T-helper 22 cell (primary cell): Measurements from ENCODE around the gene AGPAT3.

Experiments
- DNase-seq: peaks from one replicate; pipeline ENCODE4 v3.0.0-alpha.2; 2020; ENCODE audit warnings: low read depth

AGPAT3 gene

GRCh38 chr21:43997766-43998742 lies 133.0 kb downstream of the AGPAT3 start:
- DNase-seq: no peak

- no peak for DNase-seq
These were observed 135.3 kb downstream of the AGPAT3 start for GRCh38 chr21:44000360-44000759.

GRCh38 chr21:44002511-44002910 lies 137.5 kb downstream of the AGPAT3 start:
- no peak for DNase-seq

- no peak for DNase-seq
These were observed 138.4 kb downstream of the AGPAT3 start for GRCh38 chr21:44003307-44003966.

- no peak for DNase-seq
These were observed 140.0 kb downstream of the AGPAT3 start for GRCh38 chr21:44005071-44005470.

GRCh38 chr21:44005593-44005992 lies 140.6 kb downstream of the AGPAT3 start:
- no peak for DNase-seq

DNA sequence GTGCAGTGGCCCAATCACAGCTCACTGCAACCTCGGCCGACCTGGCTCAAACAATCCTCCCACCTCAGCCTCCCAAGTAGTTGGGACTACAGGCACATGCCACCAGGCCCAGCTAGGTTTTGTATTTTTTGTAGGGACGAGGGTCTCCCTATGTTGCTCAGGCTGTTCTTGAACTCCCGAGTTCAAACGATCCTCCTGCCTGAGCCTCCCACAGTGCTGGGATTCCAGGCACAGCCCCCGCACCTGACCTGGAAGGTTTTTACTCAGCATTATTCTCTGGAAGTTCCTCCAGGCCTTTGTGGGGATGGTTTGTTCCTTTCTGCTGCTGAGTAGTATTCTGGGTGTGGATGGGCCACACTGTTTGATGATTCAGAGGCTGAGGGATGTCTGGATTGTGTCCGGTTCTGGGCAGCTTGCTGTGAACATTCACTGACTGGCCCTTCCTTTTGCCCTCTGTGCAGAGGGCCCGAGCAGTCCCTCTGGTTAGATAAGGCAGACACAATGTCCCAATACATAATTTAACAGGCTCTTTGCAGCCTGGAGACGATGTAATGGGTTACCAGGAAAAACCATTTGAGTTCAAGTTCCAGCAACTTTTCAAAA lies 141.1 kb downstream of the AGPAT3 start:
- DNase-seq: no peak

- DNase-seq: no peak
These were observed 141.6 kb downstream of the AGPAT3 start for GRCh38 chr21:44006656-44007055.

GRCh38 chr21:44010429-44010828 lies 145.4 kb downstream of the AGPAT3 start:
- DNase-seq: no peak

DNA sequence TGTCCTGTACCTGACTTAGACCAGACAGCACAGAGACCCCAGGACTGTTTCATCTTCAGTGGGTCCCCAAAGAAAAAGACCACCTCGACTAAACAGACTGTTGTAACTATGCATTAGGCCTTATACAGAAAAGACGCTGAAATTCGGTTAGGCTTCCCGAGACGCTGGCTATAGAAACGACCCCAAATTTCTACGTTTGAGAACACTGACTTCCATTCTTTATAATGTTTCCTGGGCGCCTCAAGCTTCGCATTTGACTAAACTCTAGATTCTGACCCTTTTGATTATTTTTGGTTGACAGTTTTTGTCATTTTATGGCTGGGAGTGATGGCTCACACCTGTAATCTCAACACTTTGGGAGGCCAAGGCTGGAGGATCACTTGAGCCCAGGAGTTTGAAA lies 146.1 kb downstream of the AGPAT3 start:
- no peak for DNase-seq

- DNase-seq: peak; percentile 64
These were observed 146.8 kb downstream of the AGPAT3 start, which contains the start of gene TRAPPC10 for GRCh38 chr21:44011579-44012473. Gene TRAPPC10 (plus strand): TSS chr21:44012309. CDS start chr21:44012494, 185 bp downstream.

DNA sequence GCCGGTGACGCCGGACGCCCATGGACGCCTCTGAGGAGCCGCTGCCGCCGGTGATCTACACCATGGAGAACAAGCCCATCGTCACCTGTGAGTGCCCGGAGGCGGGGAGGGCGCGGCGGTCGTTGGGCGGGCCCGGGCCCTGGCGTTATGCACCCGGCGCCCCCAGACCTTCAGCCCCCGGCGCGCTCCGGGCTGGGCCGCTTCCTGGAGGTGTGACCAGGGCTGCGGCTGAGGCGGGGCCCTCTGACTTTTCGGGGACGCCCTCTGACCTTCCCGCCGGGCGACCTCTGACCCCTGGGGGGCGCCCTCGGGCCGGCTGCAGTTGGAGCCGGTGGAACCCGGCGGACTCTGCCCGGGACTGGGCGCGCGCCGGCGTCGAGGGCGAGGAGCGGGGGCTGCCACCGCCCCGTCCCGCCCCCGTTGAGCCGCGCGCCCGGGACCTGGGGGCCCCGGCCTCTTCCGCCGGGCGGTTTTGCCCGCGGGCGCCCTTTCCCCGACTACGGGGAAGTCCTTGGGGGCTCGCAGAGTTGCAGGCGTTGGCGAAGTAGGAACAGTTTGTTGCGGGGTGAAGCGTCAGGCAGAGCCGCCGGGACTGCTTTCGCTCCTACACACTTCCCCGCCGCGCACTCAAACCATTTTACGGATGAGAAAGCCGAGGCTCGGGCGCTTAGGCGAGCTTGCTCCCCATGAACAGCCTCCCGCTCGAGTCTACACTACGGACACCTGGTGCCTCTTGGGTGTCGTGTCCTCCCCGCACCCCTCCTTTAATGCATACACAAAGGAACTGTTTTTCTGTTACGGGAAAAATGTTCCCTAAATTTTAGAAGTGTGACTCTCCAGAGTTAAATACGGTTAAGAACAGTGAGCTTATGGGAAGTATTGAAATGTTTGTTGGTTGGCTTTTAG lies 147.7 kb downstream of the AGPAT3 start:
- DNase-seq: peak; percentile 72

- peak; percentile 26 for DNase-seq
These were observed 148.5 kb downstream of the AGPAT3 start for GRCh38 chr21:44013380-44014088.

DNA sequence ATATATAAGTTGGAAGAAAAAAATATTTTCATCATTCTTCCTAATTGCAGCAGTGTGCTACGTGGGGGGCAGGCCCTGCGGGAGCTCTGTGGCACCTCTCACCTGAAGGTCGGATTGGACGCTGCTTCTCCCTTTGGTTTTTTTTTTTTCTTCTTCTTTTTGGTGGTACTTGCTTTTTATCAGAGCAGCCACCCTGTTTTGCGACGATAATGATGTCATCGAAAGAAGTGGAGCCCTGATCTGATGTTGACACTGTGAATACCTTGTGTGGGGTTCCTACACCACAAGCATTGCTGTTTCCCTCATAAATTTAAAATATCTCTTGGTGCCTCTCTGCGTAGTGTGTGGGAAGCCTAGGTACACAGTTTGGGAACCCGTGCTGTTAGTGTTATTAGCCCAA lies 152.6 kb downstream of the AGPAT3 start:
- DNase-seq: no peak

DNA sequence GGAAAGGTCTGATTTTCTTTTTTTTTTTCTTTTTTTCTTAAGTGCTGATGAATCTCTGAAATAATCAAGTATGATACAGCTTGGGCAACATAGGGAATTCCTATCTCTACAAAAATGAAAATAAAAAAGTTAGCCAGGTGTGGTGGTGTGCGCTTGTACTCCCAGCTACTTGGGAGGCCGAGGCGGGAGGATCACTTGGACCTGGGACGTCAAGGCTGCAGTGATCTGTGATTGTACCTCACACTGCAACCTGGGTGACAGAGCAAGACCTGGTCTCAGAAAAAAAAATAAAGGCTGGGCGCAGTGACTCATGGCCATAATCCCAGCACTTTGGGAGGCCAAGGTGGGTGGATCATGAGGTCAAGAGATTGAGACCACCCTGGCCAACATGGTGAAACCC lies 153.1 kb downstream of the AGPAT3 start:
- no peak for DNase-seq

GRCh38 chr21:44018813-44019567 lies 154.0 kb downstream of the AGPAT3 start:
- no peak for DNase-seq

GRCh38 chr21:44019568-44019958 lies 154.5 kb downstream of the AGPAT3 start:
- DNase-seq: no peak

- no peak for DNase-seq
These were observed 155.5 kb downstream of the AGPAT3 start for GRCh38 chr21:44020551-44020950.

DNA sequence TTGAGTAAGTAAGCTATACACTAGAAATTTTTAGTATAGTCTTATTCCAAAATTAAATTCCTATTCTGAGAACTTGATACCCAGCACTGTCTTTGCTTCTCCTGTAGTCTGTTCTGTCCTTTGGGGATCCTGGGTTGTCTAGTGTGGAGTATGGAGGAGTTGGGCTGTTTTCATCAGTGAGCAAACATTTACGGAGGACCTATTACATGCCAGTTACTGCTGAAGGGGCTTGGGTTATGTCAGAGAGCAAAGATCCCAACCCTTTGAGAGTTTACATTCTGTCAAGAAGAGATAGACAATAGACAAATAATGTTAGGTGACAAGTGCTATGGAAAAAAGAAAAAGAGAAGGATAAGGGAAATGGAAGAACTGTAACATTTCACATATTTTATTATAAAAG lies 156.0 kb downstream of the AGPAT3 start:
- DNase-seq: no peak
